ENCODE measurements around the gene ABCC2.

Gene ABCC2

GRCh38 chr10:99870123-99870730, 87.8 kb downstream of the ABCC2 start:
- H3K4me3 ChIP-seq (ENCODE audit: low read depth, low read length) = no peak overlapping the region
- TF ChIP-seq, protein P1, sequence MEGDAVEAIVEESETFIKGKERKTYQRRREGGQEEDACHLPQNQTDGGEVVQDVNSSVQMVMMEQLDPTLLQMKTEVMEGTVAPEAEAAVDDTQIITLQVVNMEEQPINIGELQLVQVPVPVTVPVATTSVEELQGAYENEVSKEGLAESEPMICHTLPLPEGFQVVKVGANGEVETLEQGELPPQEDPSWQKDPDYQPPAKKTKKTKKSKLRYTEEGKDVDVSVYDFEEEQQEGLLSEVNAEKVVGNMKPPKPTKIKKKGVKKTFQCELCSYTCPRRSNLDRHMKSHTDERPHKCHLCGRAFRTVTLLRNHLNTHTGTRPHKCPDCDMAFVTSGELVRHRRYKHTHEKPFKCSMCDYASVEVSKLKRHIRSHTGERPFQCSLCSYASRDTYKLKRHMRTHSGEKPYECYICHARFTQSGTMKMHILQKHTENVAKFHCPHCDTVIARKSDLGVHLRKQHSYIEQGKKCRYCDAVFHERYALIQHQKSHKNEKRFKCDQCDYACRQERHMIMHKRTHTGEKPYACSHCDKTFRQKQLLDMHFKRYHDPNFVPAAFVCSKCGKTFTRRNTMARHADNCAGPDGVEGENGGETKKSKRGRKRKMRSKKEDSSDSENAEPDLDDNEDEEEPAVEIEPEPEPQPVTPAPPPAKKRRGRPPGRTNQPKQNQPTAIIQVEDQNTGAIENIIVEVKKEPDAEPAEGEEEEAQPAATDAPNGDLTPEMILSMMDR (IDR thresholded peaks at IDR 0.05; ENCODE audit: insufficient read depth, low read depth, low read length, missing control alignments) = no peak
- peak; percentile 15 for DNase-seq (ENCODE audit: low read depth)

GRCh38 chr10:99872367-99873162, 90.1 kb downstream of the ABCC2 start:
- TF ChIP-seq, protein P1 (IDR thresholded peaks at IDR 0.05; ENCODE audit: insufficient read depth, low read depth, low read length, missing control alignments) = no peak
- H3K4me3 ChIP-seq (ENCODE audit: low read depth, low read length) = no peak overlapping the region
- peak; percentile 24 for DNase-seq (ENCODE audit: low read depth)

DNA sequence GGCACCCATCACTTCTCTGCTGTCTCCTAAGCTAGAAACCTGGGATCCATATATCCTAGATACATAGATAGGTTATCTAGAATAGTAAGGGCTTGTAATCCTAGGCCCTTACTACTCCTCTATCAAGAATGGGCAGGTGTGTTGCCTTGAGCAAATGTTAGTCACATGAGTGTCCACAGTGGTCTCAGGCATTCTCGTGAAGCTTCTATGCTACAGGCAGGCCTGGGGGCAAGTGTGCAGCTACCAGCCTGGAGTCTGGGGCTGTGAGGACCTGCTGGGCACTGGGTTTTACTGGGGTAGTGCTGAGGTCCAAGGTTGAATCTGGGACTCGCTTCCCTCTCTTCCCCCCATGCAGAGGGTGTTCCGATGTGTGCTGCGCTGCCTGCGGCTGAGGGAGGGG, 91.4 kb downstream of the ABCC2 start:
- no peak for DNase-seq (ENCODE audit: low read depth)
- no peak overlapping the region for H3K4me3 ChIP-seq (ENCODE audit: low read depth, low read length)
- TF ChIP-seq, protein P1 (IDR thresholded peaks at IDR 0.05; ENCODE audit: insufficient read depth, low read depth, low read length, missing control alignments) = no peak

DNA sequence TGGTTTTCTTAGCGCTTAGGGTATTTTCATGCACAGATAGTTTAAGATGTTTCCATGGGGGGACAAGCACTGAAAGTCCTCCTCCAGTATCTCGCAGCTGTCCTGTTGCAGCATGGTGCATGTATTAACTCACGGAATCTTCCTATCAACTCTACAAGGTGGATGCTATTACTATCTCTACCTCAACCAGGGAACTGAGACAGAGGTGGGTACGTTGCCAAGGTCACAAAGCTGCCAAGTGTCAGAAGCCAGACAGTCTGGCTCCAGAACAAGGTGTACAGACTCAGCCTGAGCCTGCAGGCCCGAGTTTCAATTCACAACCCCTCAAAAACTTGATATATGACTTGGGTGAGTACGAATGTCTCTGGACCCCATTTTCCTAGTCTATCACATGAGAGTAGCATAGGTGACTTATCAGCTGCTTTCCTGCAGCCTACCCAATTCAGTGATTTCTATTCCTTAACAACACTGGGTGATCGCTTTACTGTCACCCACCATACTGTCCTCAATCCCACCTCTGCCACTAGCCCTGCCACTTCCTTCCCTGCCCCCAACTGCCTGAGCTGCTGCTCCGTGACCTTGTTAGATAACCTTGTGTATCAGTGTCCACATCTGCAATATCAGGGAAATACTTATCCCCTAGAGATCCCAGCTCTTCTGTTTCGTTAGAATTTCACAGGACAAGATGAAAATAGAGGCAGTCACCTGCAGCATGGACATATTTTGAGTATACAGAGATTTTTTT, 92.1 kb downstream of the ABCC2 start:
- DNase-seq (ENCODE audit: low read depth) = no peak
- TF ChIP-seq, protein P1 (IDR thresholded peaks at IDR 0.05; ENCODE audit: insufficient read depth, low read depth, low read length, missing control alignments) = no peak

DNA sequence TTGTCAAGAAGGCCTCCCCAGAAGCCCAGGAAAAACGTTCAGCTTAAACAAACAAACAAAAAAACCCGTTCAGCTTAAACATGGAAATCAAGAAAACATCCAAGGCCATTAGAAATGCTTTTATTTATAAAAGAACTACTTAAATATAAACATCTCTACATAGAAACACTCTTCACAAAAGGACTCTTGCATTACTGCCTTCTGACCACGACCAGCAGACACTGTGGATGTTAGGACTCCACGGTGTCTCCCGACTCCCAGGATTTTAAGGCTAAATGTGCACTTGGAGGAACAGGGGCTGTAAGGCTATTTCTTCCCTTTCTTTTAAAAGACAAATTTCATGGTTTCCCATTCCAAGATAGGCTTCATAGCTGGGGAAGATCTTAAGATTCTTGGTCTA, 93.0 kb downstream of the ABCC2 start:
- H3K4me3 ChIP-seq (ENCODE audit: low read depth, low read length) = no peak overlapping the region
- DNase-seq (ENCODE audit: low read depth) = no peak
- TF ChIP-seq, protein P1 (IDR thresholded peaks at IDR 0.05; ENCODE audit: insufficient read depth, low read depth, low read length, missing control alignments) = no peak

More for the DNA sequence above, 92.1 kb downstream of the ABCC2 start:
- H3K4me3 ChIP-seq (ENCODE audit: low read depth, low read length) = no peak overlapping the region

GRCh38 chr10:99880080-99880835, 97.8 kb downstream of the ABCC2 start:
- TF ChIP-seq, protein P1 (IDR thresholded peaks at IDR 0.05; ENCODE audit: insufficient read depth, low read depth, low read length, missing control alignments) = no peak
- DNase-seq (ENCODE audit: low read depth) = no peak
- H3K4me3 ChIP-seq (ENCODE audit: low read depth, low read length) = no peak overlapping the region

Data from GM12865 (cell line).